Pancreas (tissue), 10 donors: ENCODE results near the gene FBXW4. TPM values are rescaled to one million over a fixed set of nuclear protein-coding genes. Genes with fewer than 3 reads are reported as not detected.

Experiments
- ATAC-seq, 4 donors: fragments of 200-7000 bp; cut with Tn5 transposase; one replicate each; pipeline versions ENCODE4 v1.8.0 to v1.9.1; 2020; ENCODE audit warnings: mild to moderate bottlenecking in 4 of 4, moderate library complexity in 4 of 4
- DNase-seq, 6 donors: peaks; one replicate each; pipeline ENCODE4 v3.0.0-alpha.2; 2020
- FAIRE-seq: peaks from 2 replicates; lab custom pipeline; 2012; peaks lifted over from hg19 to GRCh38; lab: Jason Lieb, UNC
- H3K27ac ChIP-seq, 4 donors: fragments of 200-600 bp; sonication (generic); 1 replicate in 3 of 4; 2 replicates in 1 of 4; pipeline versions ENCODE4 v1.5.0 to v1.8.0; 2020
- H3K27me3 ChIP-seq, 4 donors: fragments of 200-600 bp; one replicate each; pipeline ENCODE4 v1.8.0; 2021
- H3K36me3 ChIP-seq, 3 donors: fragments of 200-600 bp; sonication (generic) in 1 of 3; one replicate each; pipeline versions ENCODE4 v1.5.0 to v1.8.0; 2020 to 2021
- H3K4me1 ChIP-seq, 3 donors: fragments of 200-600 bp; one replicate each; pipeline ENCODE4 v1.8.0; 2021
- H3K4me3 ChIP-seq, 4 donors: fragments of 200-600 bp; sonication (generic) in 2 of 4; one replicate each; pipeline versions ENCODE4 v1.5.0 to v1.8.0; 2020 to 2021
- H3K9me3 ChIP-seq, 4 donors: fragments of 200-600 bp; one replicate each; pipeline ENCODE4 v1.8.0; 2021
- CTCF ChIP-seq, 4 donors: fragments of 200-600 bp; sonication (generic) in 3 of 4; IDR thresholded peaks; one replicate each; pipeline versions ENCODE4 v1.5.0 to v1.8.0; 2021; ENCODE audit warnings: antibody characterized with exemption in 4 of 4
- WGBS, 2 donors: extraction: QIAGEN DNeasy Blood & Tissue Kit; methylation state at CpG; one replicate each; pipeline ENCODE4 v1.1.7; 2013; 5-methylcytosine and 5-hydroxymethylcytosine counted together
- intact Hi-C, 3 donors: fragments of 100-400 bp; cut with DNase I; formaldehyde crosslinking; loops; one replicate each; pipeline versions ENCODE4 v1.11.1 to v1.14.2; 2022
- polyA plus RNA-seq, 2 donors: library from polyadenylated mRNA; stranded (reverse); fragments of 200-250 nt; gene quantifications; one replicate each; pipeline ENCODE4 v1.2.3, GENCODE V29; 2013
- total RNA-seq, 6 donors: library from RNA; stranded (reverse); fragmentation: NEBNext Ultra II Directional in 4 of 6; extraction: Animal tissue kit (Norgen Biotek cat#: 25700) in 4 of 6; gene quantifications; one replicate each; pipeline versions ENCODE4 v1.2.1 to v1.2.4, GENCODE V29; 2021 to 2023
- donor health status: healthy with polysubstance abuse.
- donor health status: DM: no; HTN: no; CAD: no; lungs with moderate emphysema.
- donor health status: DM: no; HTN: no; CAD: no.
- donor health status: control.
- donor health status: control.
- donor health status: Bipolar disorder and iron deficiency.
- donor health status: DM: yes; HTN: yes; CAD: no.
- donor health status: DM: no; HTN: no; CAD: no.
- donor health status: DM: no; HTN: no; CAD: no.
- donor health status: DM: yes; HTN: yes; CAD: no.

FBXW4 gene
- total and polyA plus RNA-seq, 8 donors = 32.3 to 49.4 (median 40.0) TPM

- H3K4me3 ChIP-seq = no peak overlapping the region
- no peak for TF ChIP-seq CTCF (IDR thresholded peaks at IDR 0.05)
- no peak for FAIRE-seq
- peaks cover 0 to 30% (median 0%) of the 10 kb centered on the region in 3 donors for H3K36me3 ChIP-seq
- intact Hi-C loops = no loop called here
- WGBS, 2 donors = 82 to 87% methylated on average over 5 of the region's 5 CpGs
- no peaks in the 10 kb centered on the region for H3K4me1 ChIP-seq
- H3K9me3 ChIP-seq = no peaks in the 10 kb centered on the region
- no peaks in the 10 kb centered on the region for H3K27me3 ChIP-seq
- no peak for DNase-seq
- no peak for ATAC-seq
- H3K27ac ChIP-seq = no peak overlapping the region
Observed at GRCh38 chr10:101651336-101651735, 43.6 kb downstream of the FBXW4 start.

DNA sequence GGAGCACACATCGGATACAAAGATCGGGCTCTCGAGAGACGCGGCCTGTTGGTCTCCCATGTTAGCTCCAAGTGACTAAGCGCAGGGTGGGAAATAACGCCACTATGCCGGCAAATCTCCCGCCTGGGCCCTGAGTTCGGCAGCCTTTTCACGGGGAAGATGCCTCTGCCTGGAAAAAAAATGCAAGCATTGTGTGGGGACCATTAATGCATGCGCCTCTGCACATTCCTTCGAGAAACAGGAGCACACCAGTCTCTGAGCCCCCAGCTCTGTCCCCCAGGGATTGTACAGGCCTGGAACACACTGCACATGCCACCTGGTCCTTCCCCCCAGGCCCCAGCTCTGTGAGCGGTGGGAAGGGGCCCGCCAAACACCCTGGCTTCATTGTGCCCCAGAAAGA is 44.1 kb downstream of the FBXW4 start:
- no peaks in the 10 kb centered on the region for H3K9me3 ChIP-seq
- intact Hi-C loops = no loop called here
- ATAC-seq (no peak), DNase-seq (no peak), FAIRE-seq (no peak)
- H3K27ac ChIP-seq = no peak overlapping the region
- no peak for TF ChIP-seq CTCF (IDR thresholded peaks at IDR 0.05)
- no peak overlapping the region for H3K4me3 ChIP-seq
- peaks cover 0 to 25% (median 0%) of the 10 kb centered on the region in 3 donors for H3K36me3 ChIP-seq
- H3K4me1 ChIP-seq = no peaks in the 10 kb centered on the region
- WGBS, 2 donors = 93 to 94% methylated on average over 15 of the region's 15 CpGs
- no peaks in the 10 kb centered on the region for H3K27me3 ChIP-seq

DNA sequence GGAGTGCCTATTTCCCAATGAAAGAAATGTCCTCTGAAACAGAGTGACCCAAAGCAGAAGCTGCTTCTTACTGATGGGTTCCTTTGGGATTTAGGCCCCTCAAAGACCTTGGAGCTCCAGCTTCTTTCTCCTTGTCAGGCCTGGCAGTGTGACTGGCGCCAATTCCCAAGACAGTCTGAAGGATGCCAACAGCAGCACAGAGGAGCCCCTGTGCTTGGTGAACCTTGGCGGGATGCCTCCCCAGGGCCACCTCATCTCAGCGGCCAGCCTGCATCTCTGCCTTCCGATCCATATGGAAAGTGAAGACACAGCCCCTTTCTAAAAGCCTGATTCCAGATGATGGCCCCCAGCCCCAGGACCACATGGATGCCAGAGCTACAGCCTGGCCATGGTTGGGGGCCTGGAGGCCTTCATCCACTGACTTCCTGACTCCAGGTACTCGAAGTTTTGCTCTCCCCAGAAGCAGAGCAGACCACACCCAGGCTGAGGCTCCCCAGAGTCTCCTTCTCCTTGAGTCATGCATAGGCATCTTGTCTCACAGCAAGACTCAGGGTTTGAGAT is 45.4 kb downstream of the FBXW4 start:
- Histone ChIP-seq H3K9me3 (no peaks in the 10 kb centered on the region), H3K36me3 (peaks cover 0 to 19% (median 0%) of the 10 kb centered on the region in 3 donors), H3K27ac (no peak overlapping the region), H3K4me3 (no peak overlapping the region), H3K27me3 (no peaks in the 10 kb centered on the region), H3K4me1 (no peaks in the 10 kb centered on the region)
- TF ChIP-seq CTCF (IDR thresholded peaks at IDR 0.05) = no peak
- DNase-seq = no peak
- intact Hi-C loops = no loop called here
- WGBS, 2 donors = 93 to 95% methylated on average over 5 of the region's 5 CpGs
- ATAC-seq = no peak
- no peak for FAIRE-seq

DNA sequence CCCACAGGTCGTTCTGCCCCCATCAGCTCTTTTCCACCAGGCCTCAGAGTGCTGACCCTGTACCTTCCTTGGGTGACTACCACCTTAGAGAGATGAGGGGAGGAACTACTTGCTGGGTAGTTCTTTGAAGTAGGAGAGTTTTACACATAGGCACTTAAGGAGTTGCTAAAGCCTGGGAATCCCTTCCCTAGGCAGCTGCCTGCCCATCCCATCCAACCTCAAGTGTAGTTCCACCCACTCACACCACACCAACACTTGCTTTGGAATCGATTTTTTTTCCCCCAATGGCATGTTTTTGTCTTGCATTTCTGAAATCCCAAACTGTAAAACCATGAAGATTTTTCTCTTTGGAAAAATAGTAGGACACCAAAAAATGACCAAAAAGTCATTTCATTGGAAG is 47.7 kb downstream of the FBXW4 start:
- no peak for FAIRE-seq
- 85 to 89% methylated on average over 2 of the region's 2 CpGs for WGBS, 2 donors
- peaks cover 0 to 19% (median 0%) of the 10 kb centered on the region in 3 donors for H3K36me3 ChIP-seq

More for the DNA sequence above, 47.7 kb downstream of the FBXW4 start:
- Histone ChIP-seq H3K4me1 (no peaks in the 10 kb centered on the region), H3K27ac (no peak overlapping the region), H3K27me3 (no peaks in the 10 kb centered on the region), H3K9me3 (no peaks in the 10 kb centered on the region), H3K4me3 (no peak overlapping the region)
- intact Hi-C loops = no loop called here
- TF ChIP-seq CTCF (IDR thresholded peaks at IDR 0.05) = no peak
- DNase-seq (no peak), ATAC-seq (no peak)
